NCI-H2171 treated with DMSO at 0.1 percent for 48 hours (cell line): ENCODE results near the gene IGF2R.
"Not testable (repeated sequence)": the region's sequence is repeated elsewhere in the genome, so short reads cannot be mapped to it uniquely, and the experiment has no call there.

Experiments
- DNase-seq: peaks from one replicate; lab custom pipeline; 2025; lab: John Stamatoyannopoulos, UW

Gene IGF2R

GRCh38 chr6:160076009-160076408 is 107.1 kb downstream of the IGF2R start:
- DNase-seq: no peak

DNA sequence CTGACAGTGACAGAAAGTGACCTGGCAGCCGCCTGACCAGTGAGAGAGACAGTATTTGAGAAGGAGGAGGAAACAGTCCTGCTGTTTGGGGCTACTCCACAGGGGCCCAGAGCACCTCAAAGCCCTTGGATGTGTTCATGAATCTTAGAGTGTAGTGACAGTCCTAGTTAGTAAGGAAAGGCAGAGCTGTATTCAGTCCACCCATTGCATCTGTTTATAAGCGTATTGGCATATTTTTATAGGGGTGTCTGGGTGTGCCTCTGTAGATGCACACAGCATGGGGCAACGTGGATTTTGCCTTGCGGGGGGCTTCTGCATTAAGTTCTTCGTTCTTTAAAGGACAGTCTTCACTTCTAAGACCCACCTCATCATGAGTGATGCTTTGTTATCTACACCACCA is 108.1 kb downstream of the IGF2R start:
- no peak for DNase-seq

DNA sequence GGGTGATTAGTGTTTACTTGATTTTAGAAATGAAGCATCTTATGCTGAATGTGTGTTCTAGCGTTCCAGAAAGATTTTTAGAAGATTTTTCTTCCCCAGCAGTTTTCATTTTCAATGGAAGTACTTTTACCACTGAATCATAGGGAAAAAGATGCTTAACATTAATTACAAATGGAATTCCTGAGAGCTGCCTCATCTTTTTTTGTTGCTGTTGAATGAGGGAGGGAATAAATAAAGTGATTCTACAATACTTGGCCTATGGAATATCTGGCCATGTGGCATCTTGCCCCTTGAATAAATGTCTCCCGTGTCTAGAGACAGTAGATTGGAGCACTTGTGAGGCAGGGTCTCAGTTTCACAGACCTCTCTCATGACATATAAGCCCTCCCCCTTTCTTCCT is 108.6 kb downstream of the IGF2R start:
- DNase-seq: no peak

DNA sequence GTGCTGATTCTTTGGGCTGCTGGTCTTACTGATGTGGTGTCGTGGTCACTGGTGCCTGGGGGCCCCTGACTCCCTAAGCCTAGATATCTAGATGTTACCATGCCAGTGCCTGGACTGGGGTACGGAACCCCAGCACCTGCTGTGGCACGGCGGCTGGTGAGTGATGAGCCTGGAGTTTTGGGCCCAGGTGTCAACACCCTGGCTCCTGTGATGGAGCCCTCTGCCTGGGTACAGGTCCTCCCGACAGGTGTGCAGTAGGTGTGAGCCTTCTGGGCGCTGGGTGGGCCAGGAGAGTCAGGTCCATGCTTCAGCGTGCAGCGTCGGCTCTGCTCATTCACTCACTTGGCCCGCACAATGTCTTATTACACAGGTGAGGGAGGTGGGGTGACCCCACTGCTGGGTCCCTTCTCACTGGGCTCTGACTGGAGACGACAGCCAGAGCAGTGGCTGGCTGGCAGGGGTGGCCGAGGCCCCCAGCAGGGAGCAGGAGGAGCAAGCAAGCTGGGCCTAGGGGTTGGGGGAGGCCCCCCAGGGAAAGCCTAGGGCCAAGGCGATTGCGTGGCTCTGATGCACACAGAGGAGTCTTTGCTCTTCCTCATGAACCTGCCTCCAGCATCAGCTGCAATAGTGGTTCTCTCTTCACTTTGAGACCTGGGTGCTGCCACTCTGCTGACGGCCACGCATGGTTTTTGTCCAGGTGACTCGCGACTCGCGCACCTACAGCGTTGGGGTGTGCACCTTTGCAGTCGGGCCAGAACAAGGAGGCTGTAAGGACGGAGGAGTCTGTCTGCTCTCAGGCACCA is 110.2 kb downstream of the IGF2R start:
- no peak for DNase-seq

GRCh38 chr6:160079686-160080043 is 110.8 kb downstream of the IGF2R start:
- no peak for DNase-seq

DNA sequence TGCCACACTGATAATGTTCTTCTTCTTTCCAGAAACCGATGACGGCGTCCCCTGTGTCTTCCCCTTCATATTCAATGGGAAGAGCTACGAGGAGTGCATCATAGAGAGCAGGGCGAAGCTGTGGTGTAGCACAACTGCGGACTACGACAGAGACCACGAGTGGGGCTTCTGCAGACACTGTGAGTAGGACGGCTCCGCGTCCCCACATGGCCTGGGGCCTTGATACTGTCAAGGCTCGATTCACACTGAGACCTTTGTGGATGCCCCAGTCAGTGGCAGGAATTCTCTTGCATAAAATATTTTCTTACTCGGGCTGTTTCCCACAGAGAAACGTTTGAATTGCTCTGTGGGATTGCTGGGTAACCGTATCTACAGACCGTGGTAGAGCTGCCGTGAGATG is 111.2 kb downstream of the IGF2R start:
- DNase-seq: no peak

GRCh38 chr6:160081398-160081797 is 112.5 kb downstream of the IGF2R start:
- DNase-seq: no peak

- DNase-seq: peak; percentile 87
Measured at GRCh38 chr6:160082627-160083026, 113.7 kb downstream of the IGF2R start.

GRCh38 chr6:160084198-160084776 is 115.4 kb downstream of the IGF2R start:
- no peak for DNase-seq

DNA sequence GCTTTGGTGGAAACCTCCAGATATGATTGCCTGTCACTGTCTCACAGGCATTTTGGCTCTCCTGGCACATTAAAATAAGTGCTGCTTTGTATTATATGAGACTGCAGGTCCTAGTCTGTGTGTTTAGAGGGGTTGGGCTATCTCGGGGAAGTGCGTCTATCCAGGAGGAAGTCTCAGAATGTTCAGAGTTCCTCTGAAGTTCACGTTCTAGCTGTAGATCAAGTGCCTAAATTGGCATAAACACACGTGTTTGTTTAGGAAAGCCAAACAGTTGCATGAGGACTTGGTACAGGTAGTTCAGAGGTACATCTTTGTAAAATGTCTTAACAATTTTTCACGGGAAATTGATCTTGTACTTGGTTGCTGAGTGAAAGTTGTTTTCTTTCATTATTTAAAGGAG is 116.3 kb downstream of the IGF2R start:
- DNase-seq: no peak

DNA sequence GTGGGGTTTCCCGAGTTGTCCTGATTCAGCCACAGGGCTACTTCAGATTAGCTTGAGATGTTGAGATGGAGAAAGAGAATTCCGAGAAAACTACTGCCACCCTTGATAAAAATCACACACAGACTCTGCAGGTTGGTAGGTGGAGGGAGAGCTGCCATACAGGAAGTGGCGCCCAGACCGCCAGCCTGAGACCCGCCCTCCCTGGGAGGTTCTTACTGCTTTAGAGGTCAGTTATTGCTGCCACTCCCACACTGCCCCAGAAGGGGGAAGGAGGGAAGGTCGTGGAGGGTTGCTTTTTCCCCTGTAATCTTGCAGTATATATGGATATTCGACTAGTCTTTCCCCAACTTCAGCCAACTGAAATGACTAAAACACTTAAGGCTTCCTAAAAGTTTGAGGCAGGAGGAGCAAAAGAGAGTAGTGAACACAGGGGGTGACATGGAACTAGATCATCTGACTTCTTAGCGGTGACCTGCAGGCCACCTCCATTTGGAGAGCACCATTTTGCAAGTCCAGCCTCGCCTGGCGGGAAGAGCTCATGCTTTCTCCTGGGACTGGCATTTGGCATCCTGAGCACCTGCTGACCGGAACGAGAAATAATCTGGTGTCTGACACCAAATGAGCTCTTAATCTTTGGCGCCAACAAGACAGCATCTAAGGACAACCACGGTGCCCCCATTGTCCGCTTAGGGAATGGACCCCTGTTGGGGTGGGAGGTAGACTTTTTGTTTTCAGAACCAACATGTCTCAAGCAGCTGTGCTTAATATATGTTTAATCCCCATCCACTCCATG is 117.0 kb downstream of the IGF2R start:
- DNase-seq: no peak

DNA sequence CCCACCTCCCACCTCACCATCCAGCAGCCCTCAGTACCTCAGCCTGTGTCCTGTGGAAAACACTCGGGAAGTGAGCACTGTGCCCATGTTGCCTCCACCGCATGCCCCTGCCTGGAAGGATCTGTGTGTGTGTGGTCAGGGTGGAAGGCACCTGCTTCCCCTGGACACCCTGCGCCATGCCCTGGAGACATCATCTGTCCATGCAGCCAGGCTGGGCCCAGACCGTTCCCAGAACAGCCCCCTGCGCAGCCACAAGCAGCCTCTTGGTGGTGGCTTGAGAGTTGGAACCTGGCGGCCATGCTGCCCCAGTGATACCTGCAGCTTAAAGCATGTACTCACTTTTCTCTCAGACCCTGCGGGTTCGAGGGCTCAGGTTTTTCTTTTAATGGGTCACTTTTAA is 117.9 kb downstream of the IGF2R start:
- no peak for DNase-seq

DNA sequence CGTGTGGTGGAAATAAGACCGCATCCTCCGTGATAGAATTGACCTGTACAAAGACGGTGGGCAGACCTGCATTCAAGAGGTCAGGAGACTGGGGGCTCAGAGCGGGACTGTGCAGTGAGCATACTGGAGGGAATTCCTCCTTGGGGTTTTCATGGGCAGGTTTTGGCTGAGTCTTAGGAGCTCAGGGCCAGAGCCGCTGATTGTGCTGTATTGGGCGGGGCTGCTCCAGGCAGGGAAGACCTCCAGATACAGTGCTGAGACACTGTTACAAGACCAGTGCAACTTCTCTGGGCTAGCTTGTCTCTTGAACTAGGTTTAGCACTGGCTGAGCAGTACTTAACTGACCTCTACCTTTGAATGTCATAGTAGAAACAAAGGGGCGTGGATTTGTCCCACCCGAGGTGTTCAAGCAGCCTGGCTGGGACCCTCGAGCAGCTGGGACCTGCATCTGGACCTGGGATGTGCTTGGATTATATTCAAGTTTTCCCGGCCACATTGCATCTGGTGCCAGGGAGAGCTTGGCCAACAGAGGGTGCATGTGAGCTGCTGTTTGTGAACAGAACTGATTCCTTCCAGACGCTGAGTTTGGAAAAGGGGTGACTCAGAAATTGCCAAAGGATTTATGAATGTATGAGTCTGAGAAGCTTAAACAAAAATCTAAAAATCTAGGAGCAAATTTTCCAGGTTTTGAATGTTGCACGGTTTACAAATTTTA is 119.3 kb downstream of the IGF2R start:
- DNase-seq: peak; percentile 60

- no peak for DNase-seq
Measured at GRCh38 chr6:160088784-160089533, 120.1 kb downstream of the IGF2R start.

DNA sequence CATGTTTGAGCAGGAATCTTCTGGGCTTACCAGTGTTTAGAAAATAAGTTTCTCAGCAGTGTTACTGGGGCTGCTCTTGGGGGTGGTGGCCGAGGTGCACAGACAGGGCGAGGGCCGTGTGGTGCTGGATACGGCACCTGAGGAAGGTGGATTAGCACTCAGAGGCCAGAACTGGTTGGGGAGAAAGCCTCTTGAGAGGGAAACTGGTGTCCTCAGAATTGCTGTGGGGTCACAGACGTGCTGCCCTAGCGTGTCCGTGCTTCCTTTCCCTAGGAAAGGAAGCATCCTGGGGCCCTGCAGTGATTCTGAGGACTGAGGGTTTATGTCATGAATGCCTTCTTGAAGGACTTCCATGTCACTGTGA is 120.6 kb downstream of the IGF2R start:
- no peak for DNase-seq

GRCh38 chr6:160090442-160091239 is 121.8 kb downstream of the IGF2R start:
- DNase-seq: peak; percentile 38

DNA sequence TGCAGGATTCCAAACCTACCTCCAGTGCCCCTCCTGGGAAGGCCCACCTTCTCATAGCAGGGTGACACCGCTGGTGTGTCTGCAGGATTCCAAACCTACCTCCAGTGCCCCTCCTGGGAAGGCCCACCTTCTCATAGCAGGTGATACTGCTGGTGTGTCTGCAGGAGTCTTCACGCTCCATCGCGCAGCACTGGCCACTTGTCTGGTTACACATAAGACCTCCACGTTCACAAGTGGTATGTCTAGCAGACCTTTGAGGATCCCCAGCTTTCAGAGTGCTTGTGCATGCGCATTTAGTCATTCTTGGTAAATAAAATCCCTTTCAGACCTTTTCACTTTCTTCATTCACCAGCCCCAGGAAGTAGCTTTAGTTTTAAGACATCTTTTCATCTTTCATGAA is 123.3 kb downstream of the IGF2R start:
- not testable (repeated sequence) for DNase-seq

DNA sequence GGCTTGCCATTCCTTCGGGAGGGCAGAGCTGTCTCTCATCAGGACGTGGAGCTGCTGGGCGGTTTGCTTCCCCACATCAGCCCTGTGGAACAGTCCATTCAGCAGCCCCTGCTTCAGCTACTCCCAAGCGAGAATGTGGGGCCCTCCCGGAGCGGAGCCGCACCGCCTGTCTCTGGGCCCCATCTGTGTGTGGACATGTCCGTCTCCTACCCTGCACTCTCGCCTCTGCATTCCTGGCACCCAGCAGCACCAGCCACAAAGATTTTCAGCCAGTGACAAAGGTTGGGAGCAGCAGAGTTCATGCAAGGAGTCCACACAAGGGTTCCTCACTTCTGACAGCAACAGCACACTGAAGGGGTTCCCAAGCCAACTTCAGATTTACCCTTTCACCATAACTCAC is 123.7 kb downstream of the IGF2R start:
- DNase-seq: no peak

GRCh38 chr6:160093061-160093460 is 124.2 kb downstream of the IGF2R start:
- DNase-seq: no peak

GRCh38 chr6:160093946-160094345 is 125.1 kb downstream of the IGF2R start:
- DNase-seq: no peak
